Measurements from ENCODE around the gene LRRC7. TPM values are rescaled to one million over a fixed set of nuclear protein-coding genes. Genes with fewer than 3 reads are reported as not detected.
A peak's percentile ranks its signal among the peaks of the same experiment; 100 is the strongest.

Gene LRRC7
- total RNA-seq, 1 donor = 0.09 TPM

DNA sequence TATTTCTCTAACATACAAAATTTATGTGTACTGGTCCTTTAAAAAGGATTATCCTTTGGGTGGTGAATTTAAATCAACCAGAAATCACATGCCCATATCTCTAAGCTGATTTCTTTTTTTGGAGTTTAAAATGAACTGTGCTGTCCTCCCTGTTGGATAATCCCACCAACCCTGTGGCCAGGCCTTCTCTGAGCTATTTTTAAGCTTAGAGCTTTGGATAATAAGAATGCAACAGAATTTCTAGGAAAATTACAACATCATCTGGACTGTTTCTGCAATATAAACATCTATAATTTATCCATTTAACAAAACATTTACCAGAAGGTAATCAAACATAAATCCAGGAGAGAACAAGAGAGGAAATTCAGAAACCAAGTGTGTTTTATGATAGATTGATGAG lies 549.3 kb downstream of the LRRC7 start:
- DNase-seq (ENCODE audit: low read depth) = no peak
- no peak overlapping the region for H3K4me3 ChIP-seq (ENCODE audit: low read depth, low read length)

DNA sequence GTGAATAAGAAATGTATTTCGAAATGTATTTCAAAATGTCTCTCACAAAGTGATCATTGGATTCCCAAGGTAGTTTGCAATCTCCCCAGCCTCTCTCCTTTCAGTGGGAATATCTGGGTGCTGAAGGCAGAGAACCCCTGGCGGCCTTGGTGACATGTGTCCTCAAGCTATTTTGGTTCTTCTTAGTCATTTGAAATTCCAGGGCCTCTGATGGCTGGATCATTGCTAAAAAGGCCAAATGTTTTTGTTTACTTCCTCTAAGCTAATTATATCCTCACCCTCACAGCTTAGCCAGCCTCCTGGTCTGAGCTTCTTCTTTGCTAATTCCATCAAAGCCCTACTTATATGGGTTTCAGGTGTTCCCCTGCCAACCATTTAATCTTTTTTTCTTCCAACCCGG lies 566.4 kb downstream of the LRRC7 start:
- DNase-seq (ENCODE audit: low read depth) = no peak
- no peak overlapping the region for H3K4me3 ChIP-seq (ENCODE audit: low read depth, low read length)
- no peak for TF ChIP-seq CTCF (IDR thresholded peaks at IDR 0.05; ENCODE audit: insufficient read depth, low read length)

More for the DNA sequence above, 549.3 kb downstream of the LRRC7 start:
- TF ChIP-seq CTCF (IDR thresholded peaks at IDR 0.05; ENCODE audit: insufficient read depth, low read length) = no peak

DNA sequence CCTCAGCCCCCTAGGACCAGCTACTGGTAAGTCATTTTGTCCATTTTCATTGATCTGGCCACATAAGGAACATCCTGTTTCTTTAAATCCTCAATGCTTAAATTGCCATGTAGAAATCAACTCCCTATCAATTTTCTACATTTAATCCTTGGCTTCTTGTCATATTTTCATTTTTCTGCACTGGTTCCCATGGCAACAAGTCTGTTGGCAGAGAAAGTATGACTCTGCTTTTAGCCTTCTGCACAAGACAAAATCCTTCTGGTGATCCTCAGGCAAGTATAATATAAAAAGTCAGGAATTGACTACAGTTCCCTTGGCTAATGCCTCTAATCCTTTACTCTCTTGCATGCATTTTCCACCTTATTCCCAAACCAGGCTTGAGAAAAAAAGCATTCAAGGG lies 572.6 kb downstream of the LRRC7 start:
- peak; percentile 94 for DNase-seq (ENCODE audit: low read depth)
- no peak overlapping the region for H3K4me3 ChIP-seq (ENCODE audit: low read depth, low read length)

DNA sequence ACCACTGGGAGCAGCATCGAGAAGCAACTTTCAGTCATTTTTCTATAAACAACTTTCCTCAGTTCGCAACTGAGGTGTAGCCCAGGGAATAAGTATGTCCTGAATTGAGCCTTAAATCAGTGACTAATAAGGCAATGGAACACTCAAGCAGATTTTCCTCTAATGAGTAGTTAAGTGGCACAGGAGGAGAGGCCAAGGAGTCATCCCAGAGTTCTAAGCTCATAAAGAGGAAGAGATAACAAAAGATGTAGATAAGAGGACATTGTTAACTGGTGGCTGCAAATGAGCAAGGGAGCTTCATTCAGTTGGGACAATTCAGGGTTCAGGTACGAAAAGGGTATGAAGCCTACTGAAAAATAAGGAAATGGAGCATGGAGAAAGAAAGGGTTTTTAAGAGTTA lies 573.2 kb downstream of the LRRC7 start:
- DNase-seq (ENCODE audit: low read depth) = peak; percentile 24
- H3K4me3 ChIP-seq (ENCODE audit: low read depth, low read length) = no peak overlapping the region
- no peak for TF ChIP-seq CTCF (IDR thresholded peaks at IDR 0.05; ENCODE audit: insufficient read depth, low read length)

More for the DNA sequence above, 572.6 kb downstream of the LRRC7 start:
- no peak for TF ChIP-seq CTCF (IDR thresholded peaks at IDR 0.05; ENCODE audit: insufficient read depth, low read length)

GRCh38 chr1:70142075-70142474 lies 574.4 kb downstream of the LRRC7 start:
- TF ChIP-seq CTCF (IDR thresholded peaks at IDR 0.05; ENCODE audit: insufficient read depth, low read length) = peak; percentile 56
- H3K4me3 ChIP-seq (ENCODE audit: low read depth, low read length) = no peak overlapping the region
- DNase-seq (ENCODE audit: low read depth) = peak; percentile 72

DNA sequence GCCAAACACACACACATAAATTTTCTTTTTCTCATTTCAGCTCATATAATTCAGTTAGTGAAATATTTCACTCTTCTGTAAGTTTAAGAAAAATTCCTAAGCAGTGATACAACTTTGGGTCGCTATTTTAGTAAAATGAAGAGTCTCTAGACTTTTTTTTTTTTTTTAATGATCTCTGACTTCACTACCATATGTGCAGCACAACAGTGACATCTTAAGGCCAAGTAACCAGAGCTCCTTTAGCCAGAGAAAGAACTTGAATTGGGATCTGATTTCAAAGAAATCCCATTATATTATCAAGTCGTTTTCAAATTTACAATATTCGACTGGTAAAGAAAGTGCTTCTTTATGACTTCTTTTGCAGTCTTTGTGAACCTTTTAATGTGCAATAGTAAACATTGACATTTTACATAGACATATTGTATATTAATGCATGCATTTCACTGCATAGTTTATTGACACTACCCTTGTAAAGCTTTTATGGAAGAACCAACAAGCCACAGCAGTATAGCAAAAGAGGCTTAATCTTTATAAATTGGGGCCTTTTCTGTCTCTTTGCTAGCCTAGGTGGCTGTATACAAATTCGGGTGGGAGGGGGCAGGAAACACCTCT lies 575.4 kb downstream of the LRRC7 start:
- H3K4me3 ChIP-seq (ENCODE audit: low read depth, low read length) = no peak overlapping the region
- peak; percentile 38 for TF ChIP-seq CTCF (IDR thresholded peaks at IDR 0.05; ENCODE audit: insufficient read depth, low read length)
- peak; percentile 73 for DNase-seq (ENCODE audit: low read depth)

DNA sequence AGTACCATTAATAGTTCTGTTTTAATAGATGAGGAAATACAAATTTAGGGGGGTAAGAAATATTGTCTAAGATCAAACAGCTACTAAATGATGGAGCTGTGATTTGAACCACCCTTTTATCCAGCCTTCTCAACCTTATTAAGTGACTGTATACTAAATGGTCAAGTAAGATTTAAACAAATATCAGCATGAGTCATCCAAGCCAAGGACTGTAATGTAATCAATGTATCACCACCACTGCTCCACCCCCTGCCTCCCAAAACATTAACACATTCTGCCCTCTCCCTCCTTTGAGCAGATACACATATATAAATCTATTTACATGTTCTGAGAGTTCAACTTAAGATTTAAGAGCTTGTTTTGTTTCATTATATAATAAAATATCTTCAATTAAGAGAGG lies 578.8 kb downstream of the LRRC7 start:
- no peak overlapping the region for H3K4me3 ChIP-seq (ENCODE audit: low read depth, low read length)
- DNase-seq (ENCODE audit: low read depth) = no peak
- no peak for TF ChIP-seq CTCF (IDR thresholded peaks at IDR 0.05; ENCODE audit: insufficient read depth, low read length)

Data from fibroblast of the aortic adventitia (primary cell).